H9 (cell line): ENCODE measurements around the gene SYNE4. TPM values are rescaled to one million over a fixed set of nuclear protein-coding genes. Genes with fewer than 3 reads are reported as not detected.

Source experiments
- DNase-seq: peaks from one replicate; pipeline ENCODE4 v3.0.0-alpha.2; 2017
- H2AFZ ChIP-seq: one replicate; pipeline ENCODE4 v1.6.1; 2013; ENCODE audit warnings: mild to moderate bottlenecking, low read length, control low read depth, moderate library complexity
- H2AK5ac ChIP-seq: 2 replicates; pipeline ENCODE4 v1.6.1; 2013; ENCODE audit warnings: low read length, control low read depth, mixed read lengths; ENCODE audit not compliant: insufficient read length
- H2BK120ac ChIP-seq: one replicate; pipeline ENCODE4 v1.6.1; 2013; ENCODE audit warnings: low read depth, mild to moderate bottlenecking, low read length, control low read depth, inconsistent platforms; ENCODE audit not compliant: poor library complexity, severe bottlenecking
- H2BK12ac ChIP-seq: 2 replicates; pipeline ENCODE4 v1.6.1; 2013; ENCODE audit warnings: low read length, control low read depth, mixed read lengths, low read depth; ENCODE audit not compliant: insufficient read length
- H2BK15ac ChIP-seq: 2 replicates; pipeline ENCODE4 v1.6.1; 2013; ENCODE audit warnings: low read depth, low read length, control low read depth
- H2BK20ac ChIP-seq: one replicate; pipeline ENCODE4 v1.6.1; 2013; ENCODE audit warnings: low read depth, mild to moderate bottlenecking, low read length, control low read depth, inconsistent platforms; ENCODE audit not compliant: poor library complexity, severe bottlenecking
- H2BK5ac ChIP-seq: 2 replicates; pipeline ENCODE4 v1.6.1; 2013; ENCODE audit warnings: low read length, control low read depth, mixed read lengths; ENCODE audit not compliant: insufficient read length
- H3K14ac ChIP-seq: 2 replicates; pipeline ENCODE4 v1.6.1; 2013; ENCODE audit warnings: low read length, control low read depth; ENCODE audit not compliant: insufficient read depth
- H3K18ac ChIP-seq: 2 replicates; pipeline ENCODE4 v1.6.1; 2013; ENCODE audit warnings: low read depth, mild to moderate bottlenecking, mixed read lengths, low read length, control low read depth; ENCODE audit not compliant: insufficient read length
- H3K23ac ChIP-seq: 2 replicates; pipeline ENCODE4 v1.6.1; 2013; ENCODE audit warnings: low read length, control low read depth, mixed read lengths, low read depth; ENCODE audit not compliant: insufficient read length
- H3K23me2 ChIP-seq: 2 replicates; pipeline ENCODE4 v1.6.1; 2013; ENCODE audit warnings: low read depth, mild to moderate bottlenecking, mixed read lengths, low read length, control low read depth; ENCODE audit not compliant: insufficient read length, poor library complexity, severe bottlenecking
- H3K27ac ChIP-seq: 2 replicates; pipeline ENCODE4 v1.5.1; 2013; ENCODE audit warnings: low read length, control low read depth, mixed read lengths, low read depth; ENCODE audit not compliant: insufficient read length
- H3K27me3 ChIP-seq: 2 replicates; pipeline ENCODE4 v1.6.1; 2013; ENCODE audit warnings: low read length, control low read depth, inconsistent platforms; ENCODE audit not compliant: insufficient read depth
- H3K4ac ChIP-seq: 2 replicates; pipeline ENCODE4 v1.6.1; 2013; ENCODE audit warnings: low read depth, mild to moderate bottlenecking, control low read depth, inconsistent platforms, low read length, moderate library complexity
- H3K4me1 ChIP-seq: 2 replicates; pipeline ENCODE4 v1.6.1; 2013; ENCODE audit warnings: low read length, control low read depth, inconsistent platforms; ENCODE audit not compliant: insufficient read depth
- H3K4me2 ChIP-seq: 2 replicates; pipeline ENCODE4 v1.6.1; 2013; ENCODE audit warnings: low read length, control low read depth, mixed read lengths; ENCODE audit not compliant: insufficient read length, insufficient read depth
- H3K56ac ChIP-seq: 2 replicates; pipeline ENCODE4 v1.6.1; 2013; ENCODE audit warnings: low read depth, mild to moderate bottlenecking, mixed read lengths, low read length, control low read depth; ENCODE audit not compliant: insufficient read length
- H3K79me1 ChIP-seq: 2 replicates; pipeline ENCODE4 v1.6.1; 2013; ENCODE audit warnings: low read depth, mild to moderate bottlenecking, moderate library complexity, low read length, control low read depth, inconsistent platforms; ENCODE audit not compliant: insufficient read depth, poor library complexity, severe bottlenecking
- H3K79me2 ChIP-seq: 2 replicates; pipeline ENCODE4 v1.6.1; 2013; ENCODE audit warnings: low read length, control low read depth, inconsistent platforms; ENCODE audit not compliant: insufficient read depth
- H3K9ac ChIP-seq: 2 replicates; pipeline ENCODE4 v1.6.1; 2013; ENCODE audit warnings: low read length, control low read depth, mixed read lengths; ENCODE audit not compliant: insufficient read length; ENCODE audit errors: extremely low read depth
- H3K9me3 ChIP-seq: one replicate; pipeline ENCODE4 v1.6.1; 2013; ENCODE audit warnings: low read depth, low read length, inconsistent platforms; ENCODE audit not compliant: control insufficient read depth
- H3T11ph ChIP-seq: one replicate; pipeline ENCODE4 v1.6.1; 2013; ENCODE audit warnings: mild to moderate bottlenecking, low read length, control low read depth, inconsistent platforms
- H4K20me1 ChIP-seq: one replicate; pipeline ENCODE4 v1.6.1; 2013; ENCODE audit not compliant: control insufficient read depth, insufficient read length, insufficient read depth
- H4K5ac ChIP-seq: 2 replicates; pipeline ENCODE4 v1.6.1; 2013; ENCODE audit warnings: low read depth, mild to moderate bottlenecking, mixed read lengths, low read length, control low read depth; ENCODE audit not compliant: insufficient read length
- H4K8ac ChIP-seq: replicated peaks from 2 replicates; pipeline ENCODE4 v1.6.1; 2013; ENCODE audit warnings: low read length, control low read depth, mixed read lengths, low read depth; ENCODE audit not compliant: insufficient read length
- H4K91ac ChIP-seq: 2 replicates; pipeline ENCODE4 v1.6.1; 2013; ENCODE audit warnings: low read depth, mild to moderate bottlenecking, moderate library complexity, mixed read lengths, low read length, control low read depth; ENCODE audit not compliant: insufficient read length
- H3K27ac Mint-ChIP-seq, 3 experiments: 2 replicates in 2 of 3; 3 replicates in 1 of 3; pipeline ENCODE4 v1.8.0; 2020 to 2021; ENCODE audit warnings: mixed read lengths in 3 of 3, mild to moderate bottlenecking in 1 of 3, moderate library complexity in 1 of 3
- H3K27me3 Mint-ChIP-seq: 2 replicates; pipeline ENCODE4 v1.8.0; 2021; ENCODE audit warnings: low read depth, mild to moderate bottlenecking, moderate library complexity, mixed read lengths
- H3K36me3 Mint-ChIP-seq, 3 experiments: 2 replicates in 2 of 3; 3 replicates in 1 of 3; pipeline ENCODE4 v1.8.0; 2020 to 2021; ENCODE audit warnings: low read depth in 3 of 3, mixed read lengths in 3 of 3; ENCODE audit not compliant: insufficient read depth in 1 of 3
- H3K4me1 Mint-ChIP-seq, 2 experiments: 2 replicates each; pipeline ENCODE4 v1.8.0; 2020; ENCODE audit warnings: mixed read lengths in 2 of 2
- H3K4me3 Mint-ChIP-seq, 2 experiments: 2 replicates in 1 of 2; 3 replicates in 1 of 2; pipeline ENCODE4 v1.8.0; 2020 to 2021; ENCODE audit warnings: mild to moderate bottlenecking in 2 of 2, mixed read lengths in 2 of 2, moderate library complexity in 1 of 2
- H3K9me3 Mint-ChIP-seq, 2 experiments: 2 replicates in 1 of 2; 3 replicates in 1 of 2; pipeline ENCODE4 v1.8.0; 2020; ENCODE audit warnings: mild to moderate bottlenecking in 2 of 2, mixed read lengths in 2 of 2, moderate library complexity in 1 of 2
- WGBS: extraction: QIAGEN DNeasy Blood & Tissue Kit; methylation state at CpG from one replicate; pipeline ENCODE4 v1.1.7; 2013; ENCODE audit warnings: missing lambda C conversion rate, low lambda C conversion rate, mixed read lengths; ENCODE audit not compliant: insufficient read length; ENCODE audit errors: extremely low coverage; 5-methylcytosine and 5-hydroxymethylcytosine counted together
- total RNA-seq: library from RNA; stranded (reverse); gene quantifications from 2 replicates; pipeline ENCODE4 v1.2.1, GENCODE V29; 2021
- TF ChIP-seq, protein P1 (sequence below): fragments of 200-600 bp; sonication (generic); conservative IDR thresholded peaks from 3 replicates; pipeline ENCODE4 v1.8.0; 2021; ENCODE audit warnings: antibody characterized with exemption, mild to moderate bottlenecking

The SYNE4 gene
- total RNA-seq, 1 experiment from 2014 or later = 19.2 TPM

DNA sequence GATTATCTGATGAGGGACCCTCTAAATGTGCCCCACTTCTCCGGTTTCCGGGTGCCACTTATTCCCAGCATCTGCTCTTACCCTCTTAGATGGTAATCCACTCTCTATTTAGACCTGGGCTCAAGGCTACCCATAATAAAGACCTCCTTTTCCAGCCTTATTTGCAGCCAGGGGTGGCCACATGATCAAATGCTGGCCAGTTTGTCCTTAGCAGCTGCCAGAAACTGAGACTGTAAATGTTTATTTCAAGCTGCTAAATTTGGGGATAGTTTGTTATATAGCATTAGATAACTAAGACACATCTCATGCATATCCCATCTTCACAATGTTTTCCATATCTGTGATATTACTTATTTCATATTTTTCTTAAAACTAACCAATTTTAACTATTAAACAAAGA is 35.3 kb upstream of the SYNE4 start:
- Histone ChIP-seq H3K23ac (no peak overlapping the region), H3K27ac (no peak overlapping the region), H2BK12ac (no peak overlapping the region), H4K20me1 (no peaks in the 10 kb centered on the region), H3K56ac (no peak overlapping the region), H4K8ac (no peak overlapping the region), H2AK5ac (no peak overlapping the region), H3K18ac (no peak overlapping the region), H3K23me2 (no peaks in the 10 kb centered on the region), H2BK15ac (no peak overlapping the region), H4K5ac (no peak overlapping the region), H3K79me2 (no peaks in the 10 kb centered on the region), H2AFZ (no peak overlapping the region), H4K91ac (no peak overlapping the region), H3K79me1 (no peaks in the 10 kb centered on the region), H3K27me3 (no peaks in the 10 kb centered on the region), H3K9ac (no peak overlapping the region), H2BK5ac (no peak overlapping the region), H3K14ac (no peak overlapping the region), H3K9me3 (no peaks in the 10 kb centered on the region), H2BK120ac (no peak overlapping the region), H2BK20ac (no peak overlapping the region), H3K4ac (no peak overlapping the region), H3K4me1 (no peaks in the 10 kb centered on the region), H3K4me2 (no peak overlapping the region), H3T11ph (no peak overlapping the region)
- TF ChIP-seq, protein P1, sequence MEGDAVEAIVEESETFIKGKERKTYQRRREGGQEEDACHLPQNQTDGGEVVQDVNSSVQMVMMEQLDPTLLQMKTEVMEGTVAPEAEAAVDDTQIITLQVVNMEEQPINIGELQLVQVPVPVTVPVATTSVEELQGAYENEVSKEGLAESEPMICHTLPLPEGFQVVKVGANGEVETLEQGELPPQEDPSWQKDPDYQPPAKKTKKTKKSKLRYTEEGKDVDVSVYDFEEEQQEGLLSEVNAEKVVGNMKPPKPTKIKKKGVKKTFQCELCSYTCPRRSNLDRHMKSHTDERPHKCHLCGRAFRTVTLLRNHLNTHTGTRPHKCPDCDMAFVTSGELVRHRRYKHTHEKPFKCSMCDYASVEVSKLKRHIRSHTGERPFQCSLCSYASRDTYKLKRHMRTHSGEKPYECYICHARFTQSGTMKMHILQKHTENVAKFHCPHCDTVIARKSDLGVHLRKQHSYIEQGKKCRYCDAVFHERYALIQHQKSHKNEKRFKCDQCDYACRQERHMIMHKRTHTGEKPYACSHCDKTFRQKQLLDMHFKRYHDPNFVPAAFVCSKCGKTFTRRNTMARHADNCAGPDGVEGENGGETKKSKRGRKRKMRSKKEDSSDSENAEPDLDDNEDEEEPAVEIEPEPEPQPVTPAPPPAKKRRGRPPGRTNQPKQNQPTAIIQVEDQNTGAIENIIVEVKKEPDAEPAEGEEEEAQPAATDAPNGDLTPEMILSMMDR = no peak
- H3K4me3 Mint-ChIP-seq = no peak overlapping the region
- no peaks in the 10 kb centered on the region; the same call in 1 of the 2 replicates for H3K27me3 Mint-ChIP-seq
- peaks cover 12 to 19% of the 10 kb centered on the region in 2 experiments for H3K4me1 Mint-ChIP-seq
- DNase-seq = no peak
- H3K9me3 Mint-ChIP-seq = no peaks in the 10 kb centered on the region; a peak in 1 of 5 replicates
- H3K36me3 Mint-ChIP-seq = peaks cover 3 to 6% (median 6%) of the 10 kb centered on the region in 3 experiments; a peak in 4 of 7 replicates
- no peak overlapping the region for H3K27ac Mint-ChIP-seq
- no CpG with 5 or more reads among the region's 2 CpGs for WGBS
